RWPE1 (cell line): ENCODE data around the gene SPARC.
"Not testable (repeated sequence)": the region's sequence is repeated elsewhere in the genome, so short reads cannot be mapped to it uniquely, and the experiment has no call there.

Source experiments
- CTCF ChIA-PET: fragments of 350-600 bp; sonication (Branson Sonifier 250); formaldehyde crosslinking; extraction: SDS; loops from one replicate; lab custom pipeline; 2021; lab: Yijun Ruan, JAX
- POLR2A ChIA-PET: fragments of 400-600 bp; formaldehyde crosslinking; extraction: SDS; loops from one replicate; lab custom pipeline; 2020; ENCODE audit warnings: antibody characterized with exemption; ENCODE audit not compliant: low non-redundant PET; lab: Yijun Ruan, JAX
- DNase-seq: peaks from one replicate; pipeline ENCODE4 v3.0.0; 2012; ENCODE audit warnings: low spot score
- H3K27ac ChIP-seq: fragments of 450-650 bp; 2 replicates; pipeline ENCODE4 v1.5.1; 2017
- CTCF ChIP-seq: fragments of 450-650 bp; conservative IDR thresholded peaks from 2 replicates; pipeline ENCODE4 v1.5.1; 2017; ENCODE audit warnings: low read depth, mild to moderate bottlenecking

SPARC gene

GRCh38 chr5:151682751-151683331 lies 3.9 kb downstream of the SPARC start:
- ChIA-PET POLR2A (no interaction called here), CTCF (interaction anchor here (0.7 to 1.2 kb wide), 2 partner anchors 11 to 32 kb away, joined by 3 to 4 read pairs; no protein-coding TSS in a partner anchor)
- peak overlapping the region; percentile 91 for H3K27ac ChIP-seq
- DNase-seq, result no peak
- no peak for TF ChIP-seq CTCF

GRCh38 chr5:151682240-151682639 lies 4.5 kb downstream of the SPARC start:
- H3K27ac ChIP-seq, result peak overlapping the region; percentile 91
- no peak for DNase-seq
- no peak for TF ChIP-seq CTCF
- ChIA-PET POLR2A (no interaction called here), CTCF (interaction anchor here (1.2 kb wide), 1 partner anchor 31 kb away, joined by 4 read pairs; no protein-coding TSS in a partner anchor)

- POLR2A ChIA-PET, result no interaction called here
- peak overlapping the region; percentile 91 for H3K27ac ChIP-seq
- no peak for TF ChIP-seq CTCF
- DNase-seq, result no peak
- CTCF ChIA-PET, result no interaction called here
Observed at GRCh38 chr5:151680944-151681427, 5.7 kb downstream of the SPARC start.

- H3K27ac ChIP-seq, DNase-seq, POLR2A ChIA-PET: not testable (repeated sequence)
- CTCF ChIA-PET, result interaction anchor here (0.6 to 0.7 kb wide), 2 partner anchors 57 to 59 kb away, joined by 3 to 4 read pairs; no protein-coding TSS in a partner anchor
Observed at GRCh38 chr5:151680156-151680505, 6.6 kb downstream of the SPARC start.

GRCh38 chr5:151679421-151680155 lies 7.1 kb downstream of the SPARC start:
- POLR2A ChIA-PET, result no interaction called here
- CTCF ChIA-PET, result interaction anchor here (0.6 to 0.9 kb wide), 2 partner anchors 21 to 58 kb away, joined by 3 read pairs; no protein-coding TSS in a partner anchor
- TF ChIP-seq CTCF, result no peak
- H3K27ac ChIP-seq, result peak overlapping the region; percentile 21
- no peak for DNase-seq

GRCh38 chr5:151678713-151679112 lies 8.0 kb downstream of the SPARC start:
- no peak for TF ChIP-seq CTCF
- no peak overlapping the region for H3K27ac ChIP-seq
- ChIA-PET POLR2A (no interaction called here), CTCF (interaction anchor here (0.9 kb wide), 1 partner anchor 20 kb away, joined by 3 read pairs; no protein-coding TSS in a partner anchor)
- no peak for DNase-seq
